CD4-positive, alpha-beta T cell treated with Interleukin-6 at 100 ng/mL for 8 hours (primary cell): ENCODE results near the gene NAPB.
A peak's percentile ranks its signal among the peaks of the same experiment; 100 is the strongest.
"Not testable (repeated sequence)": the region's sequence is repeated elsewhere in the genome, so short reads cannot be mapped to it uniquely, and the experiment has no call there.

Source experiments
- DNase-seq: peaks from one replicate; pipeline ENCODE4 v3.0.0-alpha.2; 2020; ENCODE audit warnings: mixed read lengths, low spot score

NAPB gene

DNA sequence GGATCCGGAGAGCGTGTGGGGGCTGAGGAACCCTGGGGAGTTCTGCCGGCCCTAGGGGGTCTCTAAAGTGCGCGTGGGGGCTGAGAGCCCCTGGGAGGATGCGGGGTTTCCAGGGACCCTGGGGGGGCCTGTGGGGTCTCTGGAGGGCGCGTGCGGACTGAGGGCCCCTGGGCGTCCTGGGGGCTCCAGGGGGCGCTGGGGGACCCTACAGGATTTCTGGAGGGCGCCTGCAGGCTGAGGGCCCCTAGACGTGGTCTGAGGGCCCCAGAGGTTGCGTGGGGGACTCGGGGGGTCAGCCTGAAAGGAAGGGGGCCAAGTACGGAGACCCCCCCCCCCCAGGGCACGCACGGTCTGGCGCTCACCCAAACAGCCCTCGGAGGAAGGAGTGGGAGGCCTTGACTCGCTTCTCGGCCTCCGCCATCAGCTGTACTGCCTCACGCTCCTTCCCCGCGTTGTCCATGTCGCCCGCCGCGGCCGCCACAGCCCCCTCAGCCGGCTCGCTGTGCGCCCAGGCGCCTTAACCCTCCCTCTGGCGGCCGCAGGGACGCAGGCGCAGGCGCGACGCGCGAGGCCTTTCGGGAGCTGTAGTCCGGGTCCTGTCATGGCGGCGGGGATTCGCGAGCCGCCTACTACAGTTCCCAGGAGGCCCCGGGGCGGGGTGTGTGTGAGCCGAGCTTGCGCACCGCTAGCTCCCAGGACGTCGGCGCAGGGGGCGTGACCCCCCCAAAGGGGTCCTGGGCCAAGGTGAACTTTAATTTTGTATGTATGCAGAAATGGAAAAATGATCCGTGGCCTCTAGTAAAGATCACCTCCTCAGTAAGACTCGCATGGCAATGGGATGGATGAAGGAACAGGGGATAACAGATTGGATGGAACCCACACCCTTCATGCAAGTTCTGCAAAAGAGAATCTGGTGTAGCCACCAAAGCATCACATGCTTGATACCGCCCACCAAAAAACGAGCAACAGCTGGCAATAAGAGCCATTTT, at the start of gene NAPB:
Gene NAPB, minus strand, starts transcription at position 546 of the 989 bp plus-strand sequence. Its CDS starts 86 bp downstream, at position 460.
- DNase-seq, result peak; percentile 92

DNA sequence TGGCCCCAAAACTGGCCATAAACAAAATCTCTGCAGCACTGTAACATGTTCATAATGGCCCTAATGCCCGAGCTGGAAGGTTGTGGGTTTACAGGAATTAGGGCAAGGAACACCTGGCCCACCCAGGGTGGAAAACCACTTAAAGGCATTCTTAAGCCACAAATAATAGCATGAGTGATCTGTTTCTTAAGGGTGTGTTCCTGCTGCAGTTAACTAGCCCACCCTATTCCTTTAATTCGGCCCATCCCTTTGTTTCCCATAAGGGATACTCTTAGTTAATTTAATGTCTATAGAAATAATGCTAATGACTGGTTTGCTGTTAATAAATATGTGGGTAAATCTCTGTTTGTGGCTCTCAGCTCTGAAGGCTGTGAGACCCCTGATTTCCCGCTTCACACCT, 45.7 kb upstream of the NAPB start:
- not testable (repeated sequence) for DNase-seq

GRCh38 chr20:23461180-23461579, 39.9 kb upstream of the NAPB start:
- no peak for DNase-seq

DNA sequence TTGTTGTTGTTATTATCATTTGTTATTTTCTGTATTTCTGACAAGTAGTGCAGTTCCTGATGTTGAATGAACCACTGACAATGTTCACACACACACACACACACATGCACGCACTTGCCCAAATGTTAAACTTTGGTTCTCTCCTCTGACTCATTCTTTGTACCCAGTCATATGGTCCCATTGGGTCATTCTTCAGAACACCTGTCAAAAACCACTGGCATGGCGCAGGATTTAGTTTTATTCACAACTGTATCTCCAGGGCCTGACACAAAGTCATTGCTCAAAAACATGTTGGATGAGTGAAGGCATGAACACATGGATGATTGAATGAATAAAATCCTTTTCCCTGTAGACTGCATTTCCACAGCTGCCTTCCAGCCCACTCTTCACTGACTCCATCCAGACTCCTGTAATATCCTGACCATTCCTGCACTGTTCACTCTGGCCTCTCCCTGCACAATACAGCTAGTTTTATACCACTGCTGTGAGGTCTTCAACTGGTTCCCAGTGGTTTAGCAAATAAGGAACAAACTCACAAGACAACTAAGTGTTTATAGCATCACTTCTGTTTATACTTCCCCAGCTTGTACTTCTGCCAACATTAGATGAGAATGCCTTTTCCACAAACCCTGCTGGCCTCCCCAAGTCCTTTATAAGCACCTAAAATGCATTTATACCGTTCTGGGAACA, 38.3 kb upstream of the NAPB start:
- no peak for DNase-seq

- DNase-seq, result no peak
Observed at GRCh38 chr20:23456873-23457272, 35.6 kb upstream of the NAPB start.

DNA sequence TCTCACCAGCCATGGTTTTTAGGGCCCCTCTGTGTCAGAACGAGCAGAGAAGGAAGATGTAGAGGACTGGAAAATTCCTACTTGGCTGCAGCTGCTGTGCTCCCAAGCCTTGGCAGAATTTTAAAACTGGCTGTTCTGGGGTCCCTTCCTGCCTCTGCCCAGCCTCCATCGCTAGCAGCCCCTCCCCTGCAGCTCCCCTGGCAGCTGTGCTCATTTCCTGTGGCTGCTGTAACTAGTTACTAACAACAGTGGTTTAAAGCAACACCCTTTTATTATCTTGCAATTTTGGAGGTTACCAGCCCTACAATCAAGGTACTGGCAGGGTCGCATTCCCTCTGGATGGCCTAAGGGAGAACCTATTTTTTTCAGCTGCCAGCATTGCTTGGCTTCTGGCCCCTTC, 35.1 kb upstream of the NAPB start:
- no peak for DNase-seq

GRCh38 chr20:23455639-23456038, 34.4 kb upstream of the NAPB start:
- DNase-seq, result no peak

DNA sequence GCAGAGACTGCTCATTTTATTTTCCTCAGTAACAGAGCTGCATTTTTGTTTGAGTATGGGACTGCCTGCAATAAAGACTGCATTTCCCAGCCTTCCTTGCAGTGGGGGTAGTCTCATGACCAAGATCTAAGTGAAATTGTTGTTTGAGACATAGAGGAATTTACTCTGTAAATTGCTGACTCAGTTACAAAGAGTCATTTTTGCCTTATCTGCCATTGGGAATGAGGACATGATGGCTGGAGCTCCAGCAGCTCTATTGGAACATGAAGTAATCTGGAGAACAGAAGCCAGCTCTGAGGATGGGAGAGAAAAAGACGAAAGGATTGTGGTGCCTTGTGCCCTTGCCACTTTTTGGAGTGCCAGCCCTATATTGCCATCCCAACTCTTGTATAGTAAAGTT, 33.5 kb upstream of the NAPB start:
- no peak for DNase-seq

GRCh38 chr20:23453549-23454543, 32.6 kb upstream of the NAPB start:
- no peak for DNase-seq

DNA sequence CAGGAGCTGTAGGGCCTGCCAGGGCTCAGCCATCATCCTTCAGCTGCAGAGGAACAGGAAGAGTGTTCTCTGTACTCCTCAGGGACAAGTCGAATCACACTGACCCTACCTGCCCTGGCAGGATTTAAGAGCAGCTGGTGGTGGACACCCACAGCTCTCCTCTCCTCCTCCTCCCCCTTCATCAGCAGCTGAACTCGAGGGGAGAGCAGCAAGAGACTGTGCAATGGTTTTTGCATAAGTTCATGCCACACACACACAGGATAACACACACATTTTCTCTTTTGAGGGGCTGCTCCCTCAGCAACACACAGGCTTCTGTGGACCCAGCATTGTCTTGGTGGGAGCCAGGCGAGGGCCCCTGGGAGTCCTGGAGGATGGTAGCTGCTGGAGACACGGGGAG, 31.5 kb upstream of the NAPB start, which contains the start of gene CST11:
Gene CST11, minus strand, starts transcription at position 101 of the 400 bp plus-strand sequence. Its CDS starts 65 bp downstream, at position 36.
- DNase-seq, result no peak

- DNase-seq, result no peak
Observed at GRCh38 chr20:23451956-23452487, 30.7 kb upstream of the NAPB start.

GRCh38 chr20:23450877-23451276, 29.6 kb upstream of the NAPB start:
- no peak for DNase-seq

- DNase-seq, result no peak
Observed at GRCh38 chr20:23449421-23449820, 28.1 kb upstream of the NAPB start.

GRCh38 chr20:23448167-23448566, 26.9 kb upstream of the NAPB start:
- DNase-seq, result no peak

DNA sequence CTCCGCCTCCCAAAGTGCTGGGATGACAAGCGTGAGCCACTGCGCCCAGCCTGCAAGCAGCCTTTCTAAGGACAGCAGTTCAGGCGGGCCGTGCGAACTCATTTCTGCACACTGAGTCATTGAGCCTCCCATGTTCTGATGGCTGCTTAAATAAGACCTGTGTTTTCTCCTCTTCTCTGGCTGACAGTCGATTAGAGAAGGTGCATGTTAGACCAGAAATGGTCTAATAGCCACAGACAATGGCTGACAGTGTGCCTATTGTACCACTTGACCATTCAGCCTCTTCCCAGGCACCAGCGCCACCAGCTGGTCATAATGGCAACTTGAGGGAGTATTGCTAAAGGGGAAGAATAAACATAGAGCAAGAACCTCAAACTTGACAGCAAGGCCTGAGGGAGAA, 25.2 kb upstream of the NAPB start:
- no peak for DNase-seq

DNA sequence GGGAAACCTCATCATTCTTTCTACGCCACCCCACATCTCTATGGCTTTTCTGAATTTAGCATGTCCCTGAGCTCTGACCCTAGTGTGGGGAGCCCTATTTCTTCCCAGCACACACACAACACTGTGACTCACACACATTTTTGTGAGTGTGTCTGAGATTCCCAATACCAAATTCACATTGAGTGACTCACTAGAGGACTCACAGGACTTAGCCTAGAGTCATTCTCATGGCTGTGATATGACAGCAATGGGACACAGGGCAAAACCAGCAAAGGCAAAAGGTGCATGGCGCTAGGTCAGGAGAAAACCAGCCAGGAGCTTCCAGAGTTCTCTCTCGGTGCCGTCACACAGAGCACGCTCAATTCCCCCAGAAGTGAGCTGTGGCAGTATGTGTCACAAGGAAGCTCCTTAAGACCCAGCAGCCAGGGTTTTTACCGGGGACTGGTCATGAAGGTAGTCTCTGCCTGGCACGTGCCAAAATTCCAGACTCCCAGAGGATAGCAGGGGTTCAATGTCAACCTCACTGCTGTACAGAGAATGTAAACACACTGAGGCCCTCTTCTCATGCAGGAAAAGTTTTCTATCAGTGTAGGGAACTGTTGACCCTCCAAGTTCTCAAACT, 24.4 kb upstream of the NAPB start:
- no peak for DNase-seq

DNA sequence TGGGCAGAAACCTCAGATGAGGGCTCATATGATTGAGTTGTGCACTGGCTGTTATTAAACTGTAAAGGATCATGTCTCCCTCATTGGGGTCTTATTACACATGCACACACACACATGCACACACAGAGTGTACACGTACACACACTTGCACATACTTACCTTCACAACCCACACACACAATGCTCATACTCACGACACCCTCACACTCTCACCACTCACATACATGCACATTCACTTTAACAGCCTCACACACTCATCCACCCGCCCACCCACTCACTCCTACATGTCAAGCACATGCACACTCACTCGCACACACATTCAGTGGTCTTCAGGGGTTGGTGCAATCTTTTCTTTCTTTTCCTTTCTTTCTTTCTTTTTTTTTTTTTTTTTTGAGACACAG, 23.6 kb upstream of the NAPB start:
- no peak for DNase-seq

DNA sequence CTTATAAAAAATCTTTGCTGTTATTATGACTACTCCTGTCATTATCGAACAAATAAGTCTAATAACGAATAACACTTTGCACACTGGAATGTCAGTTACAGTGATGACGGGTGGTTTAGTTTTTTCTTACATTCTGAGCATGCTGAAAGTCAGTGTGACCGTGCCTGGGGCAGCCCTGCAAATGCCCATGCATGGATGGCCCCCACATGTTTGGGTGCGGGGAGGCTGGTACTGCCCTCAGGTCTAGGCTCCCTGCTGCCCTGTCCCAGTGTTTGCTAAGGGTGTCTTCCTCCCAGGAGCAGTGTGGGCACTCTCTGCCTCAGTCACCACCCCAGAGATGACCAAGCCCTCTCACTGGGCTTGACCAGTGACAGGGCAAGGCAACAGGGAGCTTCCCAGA, 21.1 kb upstream of the NAPB start:
- DNase-seq, result no peak

DNA sequence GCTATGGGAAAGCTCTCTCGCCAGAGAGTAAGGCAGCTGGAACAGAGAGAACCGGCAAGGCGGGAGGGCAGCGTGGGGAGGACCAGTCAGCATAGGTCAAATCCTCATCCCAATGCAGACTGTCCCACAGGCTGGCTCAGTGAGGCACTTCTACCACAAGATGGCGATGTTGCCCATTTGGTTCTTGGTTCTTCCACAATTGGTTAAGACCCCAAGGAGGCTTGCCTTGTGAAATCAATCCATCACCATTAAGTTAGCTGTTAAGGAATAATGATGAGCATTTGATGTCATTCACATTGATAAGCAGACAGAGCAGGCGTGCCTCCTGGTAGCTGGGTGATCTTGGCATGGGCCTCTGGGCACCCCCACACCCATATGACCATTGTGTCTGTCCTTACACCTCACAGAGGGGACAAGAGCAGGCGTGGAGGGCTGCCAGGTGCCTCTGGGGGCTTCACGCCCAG, 20.6 kb upstream of the NAPB start:
- DNase-seq, result peak; percentile 44

- no peak for DNase-seq
Observed at GRCh38 chr20:23440004-23440403, 18.7 kb upstream of the NAPB start.

- no peak for DNase-seq
Observed at GRCh38 chr20:23438661-23439060, 17.4 kb upstream of the NAPB start.
